ENCODE measurements around the gene YTHDC1. TPM values are rescaled to one million over a fixed set of nuclear protein-coding genes. Genes with fewer than 3 reads are reported as not detected.

The YTHDC1 gene
- total RNA-seq, 6 donors from 2014 or later = 54.1 to 137 (median 76.3) TPM

- TF ChIP-seq EP300 (IDR thresholded peaks at IDR 0.05) = no peak
- no peak for TF ChIP-seq CTCF (IDR thresholded peaks at IDR 0.05)
- TF ChIP-seq POLR2AphosphoS5 (IDR thresholded peaks at IDR 0.05) = no peak
- no peak for TF ChIP-seq POLR2A (IDR thresholded peaks at IDR 0.05)
- Histone ChIP-seq H3K27ac (no peak overlapping the region), H3K36me3 (peaks cover 11 to 51% (median 21%) of the 10 kb centered on the region in 4 donors), H3K27me3 (no peaks in the 10 kb centered on the region), H3K4me3 (no peak overlapping the region), H3K4me1 (no peaks in the 10 kb centered on the region), H3K9me3 (no peaks in the 10 kb centered on the region)
- WGBS, 2 donors = 73 to 75% methylated on average over 3 of the region's 3 CpGs
- ATAC-seq (ENCODE audit: low FRiP score in 2 of 2) (no peak), DNase-seq (no peak)
These were observed 39.1 kb downstream of the YTHDC1 start for GRCh38 chr4:68310651-68311247.

- 90 to 92% methylated on average over 9 of the region's 9 CpGs for WGBS, 2 donors
- no peak for TF ChIP-seq CTCF (IDR thresholded peaks at IDR 0.05)
- TF ChIP-seq POLR2AphosphoS5 (IDR thresholded peaks at IDR 0.05) = no peak
- TF ChIP-seq EP300 (IDR thresholded peaks at IDR 0.05) = no peak
- TF ChIP-seq POLR2A (IDR thresholded peaks at IDR 0.05) = no peak
- H3K4me3 ChIP-seq = no peak overlapping the region
- H3K36me3 ChIP-seq = no peaks in the 10 kb centered on the region
- H3K27me3 ChIP-seq = no peaks in the 10 kb centered on the region
- no peak overlapping the region for H3K27ac ChIP-seq
- DNase-seq = no peak
- no peak for ATAC-seq (ENCODE audit: low FRiP score in 2 of 2)
- H3K9me3 ChIP-seq = no peaks in the 10 kb centered on the region
- no peaks in the 10 kb centered on the region for H3K4me1 ChIP-seq
These were observed 45.2 kb downstream of the YTHDC1 start for GRCh38 chr4:68304731-68305130.

- H3K4me3 ChIP-seq = no peak overlapping the region
- no peak for DNase-seq
- H3K36me3 ChIP-seq = no peaks in the 10 kb centered on the region
- no peaks in the 10 kb centered on the region for H3K4me1 ChIP-seq
- ATAC-seq (ENCODE audit: low FRiP score in 2 of 2) = no peak
- no peak overlapping the region for H3K27ac ChIP-seq
- WGBS, 2 donors = 82 to 83% methylated on average over 9 of the region's 9 CpGs
- no peak for TF ChIP-seq EP300 (IDR thresholded peaks at IDR 0.05)
- no peak for TF ChIP-seq CTCF (IDR thresholded peaks at IDR 0.05)
- no peak for TF ChIP-seq POLR2AphosphoS5 (IDR thresholded peaks at IDR 0.05)
- TF ChIP-seq POLR2A (IDR thresholded peaks at IDR 0.05) = no peak
- no peaks in the 10 kb centered on the region for H3K9me3 ChIP-seq
- H3K27me3 ChIP-seq = no peaks in the 10 kb centered on the region
These were observed 50.1 kb downstream of the YTHDC1 start for GRCh38 chr4:68299492-68300457.

GRCh38 chr4:68297137-68297536 lies 52.8 kb downstream of the YTHDC1 start:
- Histone ChIP-seq H3K27ac (no peak overlapping the region), H3K4me1 (no peaks in the 10 kb centered on the region), H3K4me3 (no peak overlapping the region), H3K9me3 (no peaks in the 10 kb centered on the region), H3K27me3 (no peaks in the 10 kb centered on the region), H3K36me3 (no peaks in the 10 kb centered on the region)
- DNase-seq = no peak
- ATAC-seq (ENCODE audit: low FRiP score in 2 of 2) = no peak
- WGBS, 2 donors = 90 to 92% methylated on average over 4 of the region's 4 CpGs
- TF ChIP-seq POLR2A (IDR thresholded peaks at IDR 0.05) = no peak
- TF ChIP-seq POLR2AphosphoS5 (IDR thresholded peaks at IDR 0.05) = no peak
- no peak for TF ChIP-seq CTCF (IDR thresholded peaks at IDR 0.05)
- TF ChIP-seq EP300 (IDR thresholded peaks at IDR 0.05) = no peak
